ENCODE data around the gene CDIPT. TPM values are rescaled to one million over a fixed set of nuclear protein-coding genes. Genes with fewer than 3 reads are reported as not detected.
A peak's percentile ranks its signal among the peaks of the same experiment; 100 is the strongest.
"Not testable (repeated sequence)": the region's sequence is repeated elsewhere in the genome, so short reads cannot be mapped to it uniquely, and the experiment has no call there.

CDIPT gene
- total and polyA plus RNA-seq, 5 donors from 2014 or later, result 47.7 to 122 (median 106) TPM

DNA sequence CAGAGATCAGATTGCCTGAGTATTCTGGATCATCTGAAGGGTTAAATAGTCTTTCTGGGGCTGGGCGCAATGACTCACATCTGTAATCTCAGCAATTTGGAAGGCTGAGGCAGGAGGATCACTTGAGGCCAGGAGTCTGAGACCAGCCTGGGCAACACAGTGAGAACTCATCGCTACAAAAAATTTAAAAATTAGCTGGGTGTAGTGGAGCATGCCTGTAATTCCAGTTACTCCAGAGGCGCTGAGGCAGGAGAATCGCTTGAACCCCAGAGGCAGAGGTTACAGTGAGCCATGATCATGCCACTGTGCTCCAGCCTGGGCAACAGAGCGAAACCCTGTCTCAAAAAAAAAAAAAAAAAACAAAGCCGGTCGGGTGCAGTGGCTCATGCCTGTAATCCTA is 27.1 kb downstream of the CDIPT start:
- no peak overlapping the region for H3K4me3 ChIP-seq (ENCODE audit: low read depth, low read length)
- Mint-ChIP-seq H3K4me3 (no peak overlapping the region), H3K4me1 (peaks cover 0 to 5% (median 4%) of the 10 kb centered on the region in 4 donors), H3K36me3 (peaks cover 39% of the 10 kb centered on the region), H3K27me3 (no peaks in the 10 kb centered on the region), H3K27ac (peak overlapping the region in 1 of 3 donors; percentile 77), H3K9me3 (no peaks in the 10 kb centered on the region)
- no peak overlapping the region for H3K27ac ChIP-seq (ENCODE audit: insufficient read depth, low read length, poor library complexity, severe bottlenecking)
- no peaks in the 10 kb centered on the region for H3K27me3 ChIP-seq (ENCODE audit: control insufficient read depth, insufficient read depth, low read length)
- ATAC-seq (ENCODE audit: low read depth in 2 of 2), result no peak
- DNase-seq, result no peak
- no peaks in the 10 kb centered on the region for H3K4me1 ChIP-seq (ENCODE audit: control insufficient read depth, insufficient read depth, low read length, poor library complexity, severe bottlenecking)
- peaks cover 81% of the 10 kb centered on the region for H3K36me3 ChIP-seq (ENCODE audit: control insufficient read depth, insufficient read depth, low read length)
- no peaks in the 10 kb centered on the region for H3K9me3 ChIP-seq (ENCODE audit: control insufficient read depth in 2 of 2, low read length in 2 of 2)

- H3K27me3 Mint-ChIP-seq, result no peaks in the 10 kb centered on the region
- H3K9me3 ChIP-seq (ENCODE audit: control insufficient read depth in 2 of 2, low read length in 2 of 2), result no peaks in the 10 kb centered on the region
- peaks cover 76% of the 10 kb centered on the region for H3K36me3 ChIP-seq (ENCODE audit: control insufficient read depth, insufficient read depth, low read length)
- peaks cover 0 to 18% (median 9%) of the 10 kb centered on the region in 4 donors for H3K4me1 Mint-ChIP-seq
- no peak overlapping the region for H3K27ac ChIP-seq (ENCODE audit: insufficient read depth, low read length, poor library complexity, severe bottlenecking)
- no peak for ATAC-seq (ENCODE audit: low read depth in 2 of 2)
- peaks cover 34% of the 10 kb centered on the region for H3K36me3 Mint-ChIP-seq
- no peak overlapping the region for H3K27ac Mint-ChIP-seq
- DNase-seq, result no peak
- H3K9me3 Mint-ChIP-seq, result no peaks in the 10 kb centered on the region
- H3K27me3 ChIP-seq (ENCODE audit: control insufficient read depth, insufficient read depth, low read length), result no peaks in the 10 kb centered on the region
- H3K4me3 ChIP-seq (ENCODE audit: low read depth, low read length), result no peak overlapping the region
- no peak overlapping the region for H3K4me3 Mint-ChIP-seq
- peaks cover 5% of the 10 kb centered on the region for H3K4me1 ChIP-seq (ENCODE audit: control insufficient read depth, insufficient read depth, low read length, poor library complexity, severe bottlenecking)
Observed at GRCh38 chr16:29834079-29834478, 28.9 kb downstream of the CDIPT start.

- not testable (repeated sequence) for H3K27me3 Mint-ChIP-seq; H3K27me3 ChIP-seq (ENCODE audit: control insufficient read depth, insufficient read depth, low read length); H3K4me3 Mint-ChIP-seq; DNase-seq; H3K4me3 ChIP-seq (ENCODE audit: low read depth, low read length); H3K27ac ChIP-seq (ENCODE audit: insufficient read depth, low read length, poor library complexity, severe bottlenecking); H3K9me3 ChIP-seq (ENCODE audit: control insufficient read depth in 2 of 2, low read length in 2 of 2); H3K9me3 Mint-ChIP-seq; ATAC-seq (ENCODE audit: low read depth in 2 of 2); H3K4me1 ChIP-seq (ENCODE audit: control insufficient read depth, insufficient read depth, low read length, poor library complexity, severe bottlenecking)
- peaks cover 0 to 25% (median 12%) of the 10 kb centered on the region in 4 donors for H3K4me1 Mint-ChIP-seq
- H3K36me3 ChIP-seq (ENCODE audit: control insufficient read depth, insufficient read depth, low read length), result peaks cover 68% of the 10 kb centered on the region
- peak overlapping the region in 1 of 3 donors; percentile 46 for H3K27ac Mint-ChIP-seq
- peaks cover 33% of the 10 kb centered on the region for H3K36me3 Mint-ChIP-seq
Observed at GRCh38 chr16:29833219-29833618, 29.8 kb downstream of the CDIPT start.

DNA sequence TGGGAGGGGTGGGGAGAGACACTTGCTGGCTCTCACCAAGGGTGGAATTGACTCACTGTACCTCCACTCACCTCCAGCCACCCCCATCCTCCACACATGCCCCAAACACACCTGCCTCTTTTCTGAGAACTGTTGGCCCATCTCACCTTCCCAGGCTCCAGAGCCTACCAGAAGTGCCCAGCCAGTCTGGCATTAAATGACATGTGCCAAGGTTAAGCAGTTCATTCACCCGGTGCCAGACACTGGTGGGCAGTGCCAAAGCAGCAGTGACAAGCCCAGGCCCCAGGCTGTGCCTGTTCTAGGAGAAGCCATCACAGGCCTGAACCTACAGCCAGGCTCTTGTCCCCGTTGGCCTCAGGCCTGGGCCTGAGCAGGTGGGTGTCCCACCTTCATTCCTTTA is 31.5 kb downstream of the CDIPT start:
- Mint-ChIP-seq H3K4me1 (peaks cover 6 to 40% (median 19%) of the 10 kb centered on the region in 4 donors), H3K36me3 (peaks cover 21% of the 10 kb centered on the region), H3K27me3 (no peaks in the 10 kb centered on the region), H3K9me3 (no peaks in the 10 kb centered on the region), H3K27ac (peak overlapping the region in 1 of 3 donors; percentile 52), H3K4me3 (no peak overlapping the region)
- no peak for ATAC-seq (ENCODE audit: low read depth in 2 of 2)
- DNase-seq, result no peak
- H3K36me3 ChIP-seq (ENCODE audit: control insufficient read depth, insufficient read depth, low read length), result peaks cover 54% of the 10 kb centered on the region
- no peaks in the 10 kb centered on the region for H3K9me3 ChIP-seq (ENCODE audit: control insufficient read depth in 2 of 2, low read length in 2 of 2)
- no peaks in the 10 kb centered on the region for H3K27me3 ChIP-seq (ENCODE audit: control insufficient read depth, insufficient read depth, low read length)
- H3K27ac ChIP-seq (ENCODE audit: insufficient read depth, low read length, poor library complexity, severe bottlenecking), result no peak overlapping the region
- peaks cover 23% of the 10 kb centered on the region for H3K4me1 ChIP-seq (ENCODE audit: control insufficient read depth, insufficient read depth, low read length, poor library complexity, severe bottlenecking)
- no peak overlapping the region for H3K4me3 ChIP-seq (ENCODE audit: low read depth, low read length)

GRCh38 chr16:29830774-29831173 is 32.3 kb downstream of the CDIPT start:
- H3K36me3 Mint-ChIP-seq, result peaks cover 20% of the 10 kb centered on the region
- no peaks in the 10 kb centered on the region for H3K9me3 Mint-ChIP-seq
- Histone ChIP-seq H3K9me3 (ENCODE audit: control insufficient read depth in 2 of 2, low read length in 2 of 2) (no peaks in the 10 kb centered on the region), H3K27ac (ENCODE audit: insufficient read depth, low read length, poor library complexity, severe bottlenecking) (no peak overlapping the region), H3K4me1 (ENCODE audit: control insufficient read depth, insufficient read depth, low read length, poor library complexity, severe bottlenecking) (peaks cover 30% of the 10 kb centered on the region), H3K36me3 (ENCODE audit: control insufficient read depth, insufficient read depth, low read length) (peaks cover 49% of the 10 kb centered on the region), H3K4me3 (ENCODE audit: low read depth, low read length) (no peak overlapping the region), H3K27me3 (ENCODE audit: control insufficient read depth, insufficient read depth, low read length) (no peaks in the 10 kb centered on the region)
- H3K4me3 Mint-ChIP-seq, result no peak overlapping the region
- H3K27ac Mint-ChIP-seq, result no peak overlapping the region
- no peaks in the 10 kb centered on the region for H3K27me3 Mint-ChIP-seq
- ATAC-seq (ENCODE audit: low read depth in 2 of 2) (no peak), DNase-seq (no peak)
- H3K4me1 Mint-ChIP-seq, result peaks cover 6 to 47% (median 21%) of the 10 kb centered on the region in 4 donors

GRCh38 chr16:29826342-29826695 is 36.7 kb downstream of the CDIPT start:
- ATAC-seq (ENCODE audit: low read depth in 2 of 2) (no peak), DNase-seq (no peak)
- Histone ChIP-seq H3K9me3 (ENCODE audit: control insufficient read depth in 2 of 2, low read length in 2 of 2) (no peaks in the 10 kb centered on the region), H3K4me1 (ENCODE audit: control insufficient read depth, insufficient read depth, low read length, poor library complexity, severe bottlenecking) (peaks cover 75% of the 10 kb centered on the region), H3K27ac (ENCODE audit: insufficient read depth, low read length, poor library complexity, severe bottlenecking) (no peak overlapping the region), H3K27me3 (ENCODE audit: control insufficient read depth, insufficient read depth, low read length) (no peaks in the 10 kb centered on the region), H3K4me3 (ENCODE audit: low read depth, low read length) (no peak overlapping the region), H3K36me3 (ENCODE audit: control insufficient read depth, insufficient read depth, low read length) (peaks cover 14% of the 10 kb centered on the region)
- peak overlapping the region in 2 of 3 donors; percentile 89 to 91 for H3K27ac Mint-ChIP-seq
- peaks cover 6 to 88% (median 35%) of the 10 kb centered on the region in 4 donors for H3K4me1 Mint-ChIP-seq
- no peaks in the 10 kb centered on the region for H3K9me3 Mint-ChIP-seq
- peaks cover 3% of the 10 kb centered on the region for H3K36me3 Mint-ChIP-seq
- H3K27me3 Mint-ChIP-seq, result no peaks in the 10 kb centered on the region
- peak overlapping the region in 3 of 4 donors; percentile 71 to 86 (median 85) for H3K4me3 Mint-ChIP-seq

GRCh38 chr16:29825145-29826044 is 37.6 kb downstream of the CDIPT start:
- no peaks in the 10 kb centered on the region for H3K9me3 ChIP-seq (ENCODE audit: control insufficient read depth in 2 of 2, low read length in 2 of 2)
- H3K27ac Mint-ChIP-seq, result peak overlapping the region; percentile 89 to 97 (median 95)
- peaks cover 7% of the 10 kb centered on the region for H3K36me3 ChIP-seq (ENCODE audit: control insufficient read depth, insufficient read depth, low read length)
- no peaks in the 10 kb centered on the region for H3K9me3 Mint-ChIP-seq
- peak overlapping the region; percentile 37 for H3K4me3 ChIP-seq (ENCODE audit: low read depth, low read length)
- peaks cover 84% of the 10 kb centered on the region for H3K4me1 ChIP-seq (ENCODE audit: control insufficient read depth, insufficient read depth, low read length, poor library complexity, severe bottlenecking)
- DNase-seq (peak in 1 of 3 donors; percentile 68), ATAC-seq (ENCODE audit: low read depth in 2 of 2) (peak; percentile 17 to 22)
- no peaks in the 10 kb centered on the region for H3K27me3 ChIP-seq (ENCODE audit: control insufficient read depth, insufficient read depth, low read length)
- peaks cover 6 to 92% (median 39%) of the 10 kb centered on the region in 4 donors for H3K4me1 Mint-ChIP-seq
- no peaks in the 10 kb centered on the region for H3K27me3 Mint-ChIP-seq
- peak overlapping the region; percentile 75 to 90 (median 86) for H3K4me3 Mint-ChIP-seq
- peaks cover 3% of the 10 kb centered on the region for H3K36me3 Mint-ChIP-seq
- H3K27ac ChIP-seq (ENCODE audit: insufficient read depth, low read length, poor library complexity, severe bottlenecking), result peak overlapping the region; percentile 63

All from CD4-positive, CD25-positive, alpha-beta regulatory T cell (primary cell).